Gastroesophageal sphincter (tissue), 3 donors: ENCODE data around the gene GAS1.

Experiments
- EP300 ChIP-seq: sonication (generic); formaldehyde crosslinking; IDR thresholded peaks from one replicate; pipeline ENCODE4 v1.6.1; 2017; ENCODE audit warnings: antibody characterized with exemption, mild to moderate bottlenecking
- POLR2A ChIP-seq, 2 donors: fragments of 450-650 bp; IDR thresholded peaks; one replicate each; pipeline ENCODE4 v1.6.1; 2017; ENCODE audit warnings: antibody characterized with exemption in 2 of 2, mild to moderate bottlenecking in 2 of 2, moderate library complexity in 1 of 2
- POLR2AphosphoS5 ChIP-seq: sonication (generic); formaldehyde crosslinking; IDR thresholded peaks from one replicate; pipeline ENCODE4 v1.6.1; 2017; ENCODE audit warnings: antibody characterized with exemption
- TF ChIP-seq, protein P1 (sequence below), 4 experiments: fragments of 200-600 bp in 2 of 4; fragments of 450-650 bp in 2 of 4; sonication (generic) in 1 of 4; IDR thresholded peaks; one replicate each; pipeline ENCODE4 v1.5.1; 2017 to 2019; ENCODE audit warnings: antibody characterized with exemption in 4 of 4, mild to moderate bottlenecking in 2 of 4, moderate library complexity in 2 of 4

DNA sequence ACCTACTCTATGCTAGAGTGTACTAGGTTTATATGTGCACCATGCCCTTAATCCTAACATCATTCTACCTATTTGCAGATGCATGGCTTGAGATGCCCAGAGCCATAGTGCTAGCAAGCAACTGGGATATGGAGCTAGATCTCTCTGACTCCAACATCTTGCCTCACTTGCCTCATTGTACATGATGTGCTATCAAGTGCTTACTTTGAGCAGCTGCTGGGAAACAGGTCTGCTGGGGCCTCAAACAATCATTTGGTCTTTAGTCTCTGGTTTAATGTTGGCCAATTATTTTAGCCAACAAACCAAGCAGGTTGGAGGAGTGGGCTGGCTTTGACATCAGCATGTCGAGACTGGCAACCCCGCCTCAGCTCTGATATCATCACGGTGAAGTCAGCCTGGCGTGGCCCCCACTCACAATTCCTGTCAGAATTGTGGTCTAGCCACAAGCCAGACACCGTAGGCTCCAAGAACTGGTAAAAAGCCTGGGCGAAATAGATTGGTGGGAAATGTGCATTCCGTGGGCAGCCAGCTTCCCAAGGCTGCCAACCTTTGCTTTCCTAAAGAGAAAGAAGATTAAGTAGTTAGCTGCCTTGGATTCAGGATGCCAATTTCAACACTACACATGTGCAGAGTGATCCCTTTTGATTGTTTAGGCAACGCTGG, 21.1 kb upstream of the GAS1 start:
- TF ChIP-seq, protein P1, sequence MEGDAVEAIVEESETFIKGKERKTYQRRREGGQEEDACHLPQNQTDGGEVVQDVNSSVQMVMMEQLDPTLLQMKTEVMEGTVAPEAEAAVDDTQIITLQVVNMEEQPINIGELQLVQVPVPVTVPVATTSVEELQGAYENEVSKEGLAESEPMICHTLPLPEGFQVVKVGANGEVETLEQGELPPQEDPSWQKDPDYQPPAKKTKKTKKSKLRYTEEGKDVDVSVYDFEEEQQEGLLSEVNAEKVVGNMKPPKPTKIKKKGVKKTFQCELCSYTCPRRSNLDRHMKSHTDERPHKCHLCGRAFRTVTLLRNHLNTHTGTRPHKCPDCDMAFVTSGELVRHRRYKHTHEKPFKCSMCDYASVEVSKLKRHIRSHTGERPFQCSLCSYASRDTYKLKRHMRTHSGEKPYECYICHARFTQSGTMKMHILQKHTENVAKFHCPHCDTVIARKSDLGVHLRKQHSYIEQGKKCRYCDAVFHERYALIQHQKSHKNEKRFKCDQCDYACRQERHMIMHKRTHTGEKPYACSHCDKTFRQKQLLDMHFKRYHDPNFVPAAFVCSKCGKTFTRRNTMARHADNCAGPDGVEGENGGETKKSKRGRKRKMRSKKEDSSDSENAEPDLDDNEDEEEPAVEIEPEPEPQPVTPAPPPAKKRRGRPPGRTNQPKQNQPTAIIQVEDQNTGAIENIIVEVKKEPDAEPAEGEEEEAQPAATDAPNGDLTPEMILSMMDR (IDR thresholded peaks at IDR 0.05), result no peak
- no peak for TF ChIP-seq POLR2A (IDR thresholded peaks at IDR 0.05)
- TF ChIP-seq POLR2AphosphoS5, result no peak
- TF ChIP-seq EP300, result no peak
